ENCODE measurements around the gene ING5.
"Not testable (repeated sequence)": the region's sequence is repeated elsewhere in the genome, so short reads cannot be mapped to it uniquely, and the experiment has no call there.

Gene ING5

GRCh38 chr2:241739177-241739576 is 37.3 kb downstream of the ING5 start:
- no peak for DNase-seq (ENCODE audit: low read depth)

GRCh38 chr2:241739651-241740050 is 37.8 kb downstream of the ING5 start:
- peak; percentile 57 for DNase-seq (ENCODE audit: low read depth)

GRCh38 chr2:241741016-241741415 is 39.2 kb downstream of the ING5 start:
- DNase-seq (ENCODE audit: low read depth), result peak; percentile 13

GRCh38 chr2:241742320-241742939 is 40.6 kb downstream of the ING5 start:
- DNase-seq (ENCODE audit: low read depth), result no peak

- DNase-seq (ENCODE audit: low read depth), result not testable (repeated sequence)
Measured at GRCh38 chr2:241743008-241743407, 41.2 kb downstream of the ING5 start.

GRCh38 chr2:241743620-241744019 is 41.8 kb downstream of the ING5 start:
- DNase-seq (ENCODE audit: low read depth), result no peak

- DNase-seq (ENCODE audit: low read depth), result no peak
Measured at GRCh38 chr2:241744028-241744754, 42.4 kb downstream of the ING5 start.

- DNase-seq (ENCODE audit: low read depth), result no peak
Measured at GRCh38 chr2:241745276-241745675, 43.4 kb downstream of the ING5 start.

- DNase-seq (ENCODE audit: low read depth), result no peak
Measured at GRCh38 chr2:241746084-241746483, 44.2 kb downstream of the ING5 start.

- no peak for DNase-seq (ENCODE audit: low read depth)
Measured at GRCh38 chr2:241748468-241749256, 46.8 kb downstream of the ING5 start.

- no peak for DNase-seq (ENCODE audit: low read depth)
Measured at GRCh38 chr2:241750076-241750840, 48.4 kb downstream of the ING5 start.

- no peak for DNase-seq (ENCODE audit: low read depth)
Measured at GRCh38 chr2:241751152-241751551, 49.3 kb downstream of the ING5 start.

- DNase-seq (ENCODE audit: low read depth), result no peak
Measured at GRCh38 chr2:241751776-241752175, 49.9 kb downstream of the ING5 start.

- DNase-seq (ENCODE audit: low read depth), result no peak
Measured at GRCh38 chr2:241752253-241752652, 50.4 kb downstream of the ING5 start.

- DNase-seq (ENCODE audit: low read depth), result no peak
Measured at GRCh38 chr2:241752689-241753276, 50.9 kb downstream of the ING5 start.

GRCh38 chr2:241753493-241753892 is 51.7 kb downstream of the ING5 start:
- DNase-seq (ENCODE audit: low read depth), result no peak

GRCh38 chr2:241754042-241754441 is 52.2 kb downstream of the ING5 start:
- DNase-seq (ENCODE audit: low read depth), result no peak

GRCh38 chr2:241755166-241755565 is 53.3 kb downstream of the ING5 start:
- DNase-seq (ENCODE audit: low read depth), result no peak

GRCh38 chr2:241755777-241756176 is 53.9 kb downstream of the ING5 start:
- no peak for DNase-seq (ENCODE audit: low read depth)

GRCh38 chr2:241759067-241759807 is 57.4 kb downstream of the ING5 start:
- DNase-seq (ENCODE audit: low read depth), result no peak

- not testable (repeated sequence) for DNase-seq (ENCODE audit: low read depth)
Measured at GRCh38 chr2:241759893-241760292, 58.1 kb downstream of the ING5 start.
